Testis (tissue), 2 donors: ENCODE results near the gene FHIP1B.

Experiments used
- CTCF ChIP-seq, 3 experiments: fragments of 450-650 bp in 2 of 3; fragments of 200-600 bp in 1 of 3; sonication (generic) in 1 of 3; IDR thresholded peaks; one replicate each; pipeline ENCODE4 v1.5.1; 2016 to 2019; ENCODE audit warnings: antibody characterized with exemption in 3 of 3, mild to moderate bottlenecking in 2 of 3, moderate library complexity in 1 of 3
- POLR2A ChIP-seq: fragments of 450-650 bp; IDR thresholded peaks from one replicate; pipeline ENCODE4 v1.6.1; 2017; ENCODE audit warnings: antibody characterized with exemption, mild to moderate bottlenecking, moderate library complexity

DNA sequence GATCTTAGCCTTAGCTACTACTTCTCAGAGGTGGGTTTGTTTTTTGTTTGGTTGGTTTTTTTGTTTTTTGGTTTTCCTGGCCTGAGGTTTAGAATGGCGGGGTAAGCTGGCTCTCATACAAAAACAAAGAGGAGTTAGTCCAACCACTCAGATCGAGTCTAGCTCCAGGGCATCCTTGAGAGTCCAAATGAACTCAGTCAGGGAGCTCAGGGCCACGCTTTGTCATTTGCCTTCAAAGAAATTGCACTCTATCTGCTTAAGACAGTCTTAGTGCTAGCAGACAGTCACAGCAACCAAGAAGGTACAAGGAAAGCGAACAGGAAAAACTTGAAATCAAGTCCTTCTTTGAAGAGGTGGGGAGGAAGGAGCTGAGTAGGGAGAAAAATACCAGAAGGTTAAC is 17.9 kb downstream of the FHIP1B start:
- TF ChIP-seq CTCF (IDR thresholded peaks at IDR 0.05) (no peak), POLR2A (no peak)
